ENCODE data around the gene ENPP5. TPM values are rescaled to one million over a fixed set of nuclear protein-coding genes. Genes with fewer than 3 reads are reported as not detected.

The ENPP5 gene
- total RNA-seq, 1 experiment from 2014 or later, result 2.3 TPM

GRCh38 chr6:46115634-46116033 lies 55.1 kb downstream of the ENPP5 start:
- intact Hi-C loops (cut with micrococcal nuclease; ENCODE audit: unreplicated experiment), result no loop called here
- no peak for TF ChIP-seq CTCF (IDR thresholded peaks at IDR 0.05; ENCODE audit: insufficient read depth in 1 of 2, low read depth in 1 of 2, low read length in 1 of 2, severe bottlenecking in 1 of 2, unreplicated experiment in 1 of 2)
- H3K4me3 ChIP-seq (ENCODE audit: low read depth, low read length), result no peak overlapping the region
- H3K9me3 ChIP-seq, result no peaks in the 10 kb centered on the region
- H3K4me1 ChIP-seq, result no peaks in the 10 kb centered on the region
- DNase-seq, result no peak
- Mint-ChIP-seq H3K27me3 (ENCODE audit: insufficient read depth, unreplicated experiment) (peaks cover 3% of the 10 kb centered on the region), H3K27ac (ENCODE audit: unreplicated experiment) (no peak overlapping the region), H3K4me1 (ENCODE audit: low read depth, unreplicated experiment) (no peaks in the 10 kb centered on the region), H3K4me3 (ENCODE audit: unreplicated experiment) (no peak overlapping the region), H3K9me3 (ENCODE audit: unreplicated experiment) (peaks cover 11% of the 10 kb centered on the region), H3K36me3 (ENCODE audit: insufficient read depth, unreplicated experiment) (no peaks in the 10 kb centered on the region)
- no TSS peak for BruUV-seq (replicated peaks)
- no peaks in the 10 kb centered on the region for H3K27me3 ChIP-seq (replicated peaks; ENCODE audit: control insufficient read depth, insufficient read depth, low read length)
- POLR2A ChIA-PET, result no interaction called here
- H3K36me3 ChIP-seq (ENCODE audit: control insufficient read depth, insufficient read depth, low read length), result no peaks in the 10 kb centered on the region
- CTCF ChIA-PET, result no interaction called here

- Histone ChIP-seq H3K4me3 (ENCODE audit: low read depth, low read length) (no peak overlapping the region), H3K4me1 (no peaks in the 10 kb centered on the region), H3K9me3 (no peaks in the 10 kb centered on the region), H3K36me3 (ENCODE audit: control insufficient read depth, insufficient read depth, low read length) (no peaks in the 10 kb centered on the region), H3K27me3 (replicated peaks; ENCODE audit: control insufficient read depth, insufficient read depth, low read length) (no peaks in the 10 kb centered on the region)
- Mint-ChIP-seq H3K9me3 (ENCODE audit: unreplicated experiment) (peaks cover 3% of the 10 kb centered on the region), H3K27ac (ENCODE audit: unreplicated experiment) (no peak overlapping the region), H3K4me1 (ENCODE audit: low read depth, unreplicated experiment) (no peaks in the 10 kb centered on the region), H3K36me3 (ENCODE audit: insufficient read depth, unreplicated experiment) (no peaks in the 10 kb centered on the region), H3K4me3 (ENCODE audit: unreplicated experiment) (no peak overlapping the region), H3K27me3 (ENCODE audit: insufficient read depth, unreplicated experiment) (peaks cover 3% of the 10 kb centered on the region)
- DNase-seq, result no peak
- intact Hi-C loops (cut with micrococcal nuclease; ENCODE audit: unreplicated experiment), result no loop called here
- CTCF ChIA-PET, result no interaction called here
- BruUV-seq (replicated peaks), result no TSS peak
- no peak for TF ChIP-seq CTCF (IDR thresholded peaks at IDR 0.05; ENCODE audit: insufficient read depth in 1 of 2, low read depth in 1 of 2, low read length in 1 of 2, severe bottlenecking in 1 of 2, unreplicated experiment in 1 of 2)
- POLR2A ChIA-PET, result no interaction called here
Observed at GRCh38 chr6:46113370-46113769, 57.4 kb downstream of the ENPP5 start.

Other genes with a start within 250 kb of the ENPP5 start
- gene CLIC5, start 155.1 kb downstream of the ENPP5 start, total RNA-seq (2022), result 15.1 and 15.6 TPM in 2 replicates
- gene ENPP4, start 41.0 kb downstream of the ENPP5 start, total RNA-seq (2022), result 2.7 TPM in 2 replicates

Data from Caco-2 (cell line).